HG03354 (cell line): Measurements from ENCODE around the gene ATP13A2.

Experiments
- ATAC-seq: cut with Tn5 transposase; IDR thresholded peaks from one replicate; pipeline ENCODE4 v1.9.1; 2021; ENCODE audit warnings: mild to moderate bottlenecking; ENCODE audit not compliant: unreplicated experiment, poor library complexity, severe bottlenecking

The ATP13A2 gene

DNA sequence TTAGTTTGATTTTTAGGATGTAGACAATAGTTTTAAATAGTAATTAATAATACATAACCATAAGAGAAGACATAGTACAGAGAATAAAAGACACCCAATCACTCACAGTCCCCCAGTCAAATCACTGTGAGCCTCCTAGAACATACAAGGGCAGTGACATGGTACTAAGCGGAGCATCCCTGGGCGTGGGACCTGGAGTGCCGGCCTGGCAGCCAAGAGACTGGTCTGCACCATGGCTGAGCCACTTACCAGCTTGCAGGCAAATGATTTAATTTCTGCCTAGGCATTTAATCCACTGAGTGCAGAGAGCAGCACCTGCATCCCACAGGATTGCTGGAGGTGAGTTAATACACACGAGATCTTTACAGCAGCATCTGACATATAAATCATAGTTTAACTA lies 21.8 kb upstream of the ATP13A2 start:
- no peak for ATAC-seq

DNA sequence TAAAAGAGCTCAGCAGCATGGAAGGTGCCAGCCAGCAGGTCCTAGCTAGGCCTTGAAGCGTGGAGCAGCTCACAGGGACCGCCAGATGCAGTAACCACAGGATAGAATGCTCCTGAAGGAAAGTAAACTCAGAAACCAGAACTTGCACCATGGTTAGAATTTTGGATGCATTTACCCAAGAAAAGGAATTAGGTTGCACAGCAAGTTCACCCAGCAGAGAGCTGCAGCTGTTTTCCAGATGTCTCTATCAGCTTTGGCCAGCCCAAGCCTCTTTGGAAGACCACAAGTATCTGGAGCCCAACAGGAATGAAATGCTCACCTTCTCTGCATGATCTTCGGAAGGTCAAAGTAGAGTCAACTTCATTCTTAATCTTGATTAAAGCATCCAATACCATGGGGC lies 21.0 kb upstream of the ATP13A2 start:
- ATAC-seq: no peak

DNA sequence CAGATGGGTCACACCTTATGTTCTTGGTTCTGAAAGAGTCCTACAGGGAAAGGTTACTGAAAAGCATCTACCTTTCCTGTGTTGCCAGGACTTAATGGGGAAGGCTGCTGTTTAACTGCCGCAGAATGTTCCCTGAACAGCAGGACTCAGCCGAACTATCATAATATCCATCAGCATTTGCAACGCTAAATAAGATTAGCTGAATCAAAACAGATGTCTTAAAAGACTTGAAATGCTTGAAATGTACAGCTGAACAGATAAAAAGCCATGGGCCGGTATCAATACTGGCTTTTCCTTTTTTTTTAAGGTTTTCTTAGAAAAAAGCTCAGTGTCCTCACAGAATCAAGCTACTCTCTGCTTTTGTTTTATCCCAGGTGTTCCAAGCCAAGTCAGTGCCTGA lies 19.7 kb upstream of the ATP13A2 start:
- no peak for ATAC-seq

DNA sequence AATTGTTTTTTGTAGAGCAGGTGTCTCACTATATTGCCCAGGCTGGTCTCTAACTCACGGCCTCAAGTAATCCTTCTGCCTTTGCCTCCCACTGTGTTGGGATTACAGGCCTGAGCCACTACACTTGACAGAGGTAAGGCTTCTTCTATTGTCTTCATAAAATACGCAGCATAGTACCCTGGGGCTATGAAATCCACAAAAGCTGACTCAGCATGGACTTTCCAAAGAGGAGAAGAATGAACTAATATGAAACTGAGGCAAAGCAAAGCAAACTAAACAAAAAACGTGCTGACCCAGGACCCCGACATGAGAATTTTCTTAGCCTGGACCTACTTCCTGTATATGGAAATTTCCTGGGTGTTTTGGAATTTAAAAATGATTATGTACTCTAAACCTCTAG lies 18.5 kb upstream of the ATP13A2 start:
- ATAC-seq: no peak

DNA sequence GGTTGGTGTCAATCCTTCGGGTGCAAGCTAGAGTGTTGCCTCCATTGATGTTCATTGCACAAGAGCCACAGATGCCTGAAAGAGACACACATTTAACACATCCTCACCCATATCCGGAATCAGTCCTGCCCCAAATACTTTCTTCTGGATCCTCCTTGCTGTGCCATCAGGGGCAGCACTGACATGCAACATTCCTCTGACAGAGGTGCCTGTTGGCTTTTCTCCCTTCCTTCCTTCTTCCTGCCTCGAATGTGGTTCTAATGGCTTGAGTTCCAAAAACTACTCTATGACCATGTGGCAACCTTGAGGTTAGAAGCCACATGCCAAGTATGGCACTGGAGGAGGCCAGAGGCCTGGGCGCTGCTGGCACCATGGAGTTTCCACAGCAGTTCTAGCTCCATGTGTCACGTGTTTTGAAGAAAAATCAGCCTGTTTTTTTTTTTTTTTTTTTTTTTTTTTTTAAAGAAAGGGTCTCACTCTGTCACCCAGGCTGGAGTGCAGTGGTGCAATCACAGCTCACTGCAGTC lies 17.0 kb upstream of the ATP13A2 start:
- no peak for ATAC-seq

DNA sequence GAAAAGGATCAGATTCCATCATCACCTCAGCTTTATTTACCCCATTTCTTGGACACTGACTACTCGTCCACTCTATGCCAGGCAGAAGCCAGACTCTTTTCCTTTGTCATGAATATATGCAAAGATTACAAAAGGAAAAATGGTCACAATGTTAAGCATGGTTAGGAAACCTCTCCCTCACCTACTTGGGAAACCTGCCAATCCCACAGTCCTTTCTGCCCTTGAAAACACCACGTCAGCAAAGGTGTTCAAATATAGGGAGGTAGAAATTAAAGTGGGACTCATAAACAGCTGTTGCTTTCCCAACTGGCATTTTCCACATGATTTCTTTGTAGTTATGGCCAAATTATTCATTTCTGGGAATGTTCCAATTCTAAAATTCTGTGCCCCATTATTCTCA lies 16.2 kb upstream of the ATP13A2 start:
- ATAC-seq: no peak

DNA sequence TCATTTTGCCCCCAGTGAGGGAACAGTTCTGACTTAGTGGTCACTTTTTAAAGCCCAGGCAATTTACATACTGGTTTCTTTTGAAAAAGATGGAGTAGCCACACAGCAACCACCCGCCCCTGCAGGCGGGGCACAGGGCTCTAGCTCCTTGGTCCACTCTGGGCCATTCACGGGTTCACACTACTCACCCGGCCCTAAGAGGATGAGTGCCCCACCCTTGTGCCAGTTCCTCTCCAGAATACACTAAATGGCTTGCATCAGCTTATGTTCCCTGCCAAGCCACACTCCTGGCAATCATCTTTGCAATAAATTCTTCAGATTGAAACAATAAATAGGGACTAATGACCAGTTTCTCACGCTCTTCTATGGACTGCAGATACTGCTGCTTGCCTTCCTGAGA lies 15.7 kb upstream of the ATP13A2 start:
- ATAC-seq: no peak

DNA sequence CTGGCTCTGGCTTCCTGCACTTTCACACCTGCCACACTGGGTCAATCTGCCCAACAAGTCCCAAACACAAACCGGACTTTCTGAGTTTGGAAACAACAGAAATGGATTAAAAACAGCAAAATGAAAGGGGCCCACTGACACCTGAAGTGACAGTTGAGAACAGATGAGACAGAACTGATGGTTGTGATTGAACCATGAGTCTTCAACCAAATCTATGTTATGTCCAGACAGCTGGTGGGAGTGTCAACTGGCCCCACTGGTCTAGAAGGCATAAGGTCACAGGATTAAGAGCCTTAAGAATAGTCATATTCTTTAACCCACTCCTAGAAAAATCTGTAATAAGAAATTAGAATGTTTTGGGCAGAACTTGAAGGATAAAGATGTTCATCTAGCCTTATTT lies 13.0 kb upstream of the ATP13A2 start:
- ATAC-seq: no peak

DNA sequence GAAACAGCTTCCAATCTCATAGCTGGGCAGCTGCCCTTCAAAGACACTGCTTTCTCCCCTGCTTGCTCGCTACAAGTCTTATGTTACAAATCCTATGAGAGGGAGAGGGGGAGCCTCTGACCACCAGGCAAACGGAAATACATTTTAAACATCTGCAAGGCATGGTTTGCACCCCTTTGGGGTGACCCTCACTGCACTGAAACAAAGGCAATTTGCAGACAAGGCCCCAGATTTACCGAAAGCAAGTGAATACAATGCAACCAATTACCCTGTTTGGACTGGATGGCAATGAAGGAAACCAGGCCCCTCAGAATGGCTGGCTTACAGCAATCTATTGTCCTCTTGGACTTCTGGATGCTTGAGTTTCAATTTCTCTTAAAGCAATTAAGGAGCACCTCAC lies 11.8 kb upstream of the ATP13A2 start:
- no peak for ATAC-seq

DNA sequence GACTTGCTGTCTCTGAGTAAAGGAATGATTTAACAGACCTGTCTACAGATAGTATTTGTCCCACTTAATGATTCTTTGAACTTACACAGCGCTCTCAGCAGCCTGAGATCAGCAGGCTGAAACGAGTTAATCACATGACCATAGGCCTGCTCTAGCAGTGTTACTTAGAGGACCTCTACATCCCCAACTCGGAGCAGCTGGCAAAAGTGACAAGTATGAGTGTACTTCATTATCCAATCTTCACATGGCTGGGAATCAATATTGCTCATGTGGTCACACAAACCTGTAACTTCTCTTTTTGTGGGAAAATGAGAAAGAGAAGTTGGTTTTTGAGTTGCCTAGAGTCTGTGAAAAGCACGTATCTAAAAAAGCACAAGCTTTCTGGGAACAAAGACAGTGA lies 11.4 kb upstream of the ATP13A2 start:
- ATAC-seq: no peak

DNA sequence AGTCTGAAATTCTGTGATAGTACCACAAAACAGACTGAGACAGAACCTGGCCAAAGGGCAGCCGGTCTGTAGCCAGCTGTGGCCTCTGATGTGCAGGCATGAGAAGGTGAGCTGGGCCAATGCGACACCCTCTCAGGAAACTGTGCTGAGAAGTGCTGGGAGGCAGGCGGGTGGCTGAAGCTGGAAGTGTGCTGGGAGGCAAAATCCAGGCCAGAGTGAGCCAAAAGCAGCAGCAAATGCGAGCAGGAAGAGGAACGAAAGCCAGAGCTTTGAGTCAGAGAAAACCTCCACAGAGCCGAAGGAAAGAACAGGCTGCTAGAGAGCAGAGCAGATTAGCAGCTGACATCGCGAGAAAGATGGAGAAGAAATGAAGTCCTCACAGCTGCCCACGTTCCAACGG lies 10.2 kb upstream of the ATP13A2 start:
- no peak for ATAC-seq

DNA sequence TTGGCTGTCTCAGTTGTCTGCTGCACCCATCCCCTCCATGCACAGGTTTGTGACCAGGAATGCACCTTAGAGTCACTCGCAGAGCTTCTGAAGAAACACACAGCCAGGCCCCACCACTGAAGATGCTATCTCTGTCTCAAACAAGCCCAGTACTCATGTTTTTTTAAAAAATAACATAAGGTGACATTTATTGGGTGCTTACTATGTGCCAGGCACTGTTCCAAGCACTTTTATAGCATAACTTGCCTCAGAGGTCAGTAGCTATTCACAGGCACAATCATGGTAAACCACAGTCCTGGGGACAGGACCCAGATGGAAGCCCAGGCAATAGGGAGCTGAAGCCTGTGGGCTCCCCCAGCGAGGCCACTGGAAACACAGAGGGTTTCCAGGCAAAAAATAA lies 8.8 kb upstream of the ATP13A2 start:
- no peak for ATAC-seq

DNA sequence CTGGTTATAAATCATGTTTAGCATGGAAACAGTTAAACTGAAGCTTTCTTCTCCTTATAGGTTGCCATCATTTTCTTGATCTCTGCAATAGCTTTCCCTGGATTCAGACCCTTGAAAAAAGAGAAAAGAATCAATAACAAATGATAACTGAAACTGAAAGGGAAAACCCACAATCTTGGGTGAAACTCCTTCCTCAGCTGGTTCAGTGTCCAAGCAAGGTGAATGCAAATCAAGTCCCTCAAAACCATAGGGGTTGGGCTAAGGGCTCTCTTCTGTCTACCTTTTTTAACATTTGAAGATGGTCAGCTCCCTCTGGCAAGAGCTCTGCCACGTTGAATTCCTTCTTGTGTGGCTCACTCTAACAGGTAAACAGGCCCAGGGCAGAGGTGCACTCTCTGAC lies 7.1 kb upstream of the ATP13A2 start:
- ATAC-seq: no peak

DNA sequence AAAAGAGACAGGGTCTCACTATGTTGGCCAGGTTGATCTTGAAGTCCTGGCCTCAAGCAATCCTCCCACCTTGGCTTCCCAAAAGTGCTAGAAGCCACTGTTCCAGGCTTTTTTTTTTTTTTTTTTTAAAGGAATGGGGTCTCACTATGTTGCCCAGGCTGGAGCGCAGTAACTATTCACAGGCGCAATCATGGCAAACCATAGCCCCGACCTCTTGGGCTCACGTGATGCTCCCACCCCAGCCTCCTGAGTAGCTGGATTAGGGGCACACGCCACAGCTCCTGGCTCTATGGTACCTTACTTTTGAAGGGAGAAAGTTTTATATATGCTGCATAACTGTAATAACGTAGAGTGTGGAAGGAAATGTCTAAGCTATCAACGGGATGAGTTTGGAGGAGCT lies 5.7 kb upstream of the ATP13A2 start:
- no peak for ATAC-seq

DNA sequence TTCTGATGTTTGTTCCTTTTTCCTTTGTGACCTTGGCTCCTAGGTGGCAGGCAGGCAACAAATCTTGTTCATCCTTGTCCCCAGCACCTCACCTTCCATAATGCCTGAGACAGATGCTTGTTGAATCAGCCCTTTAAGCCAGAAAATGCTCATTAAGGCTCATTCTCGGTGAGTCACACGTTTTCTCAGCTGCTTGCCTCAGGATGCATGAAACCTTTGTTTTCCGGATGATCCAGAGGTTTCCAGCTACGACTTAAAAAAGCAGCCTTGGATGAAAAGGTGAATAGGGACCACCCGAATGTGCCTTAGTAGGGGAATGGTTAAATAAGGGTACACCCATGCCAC lies 4.6 kb upstream of the ATP13A2 start:
- no peak for ATAC-seq

DNA sequence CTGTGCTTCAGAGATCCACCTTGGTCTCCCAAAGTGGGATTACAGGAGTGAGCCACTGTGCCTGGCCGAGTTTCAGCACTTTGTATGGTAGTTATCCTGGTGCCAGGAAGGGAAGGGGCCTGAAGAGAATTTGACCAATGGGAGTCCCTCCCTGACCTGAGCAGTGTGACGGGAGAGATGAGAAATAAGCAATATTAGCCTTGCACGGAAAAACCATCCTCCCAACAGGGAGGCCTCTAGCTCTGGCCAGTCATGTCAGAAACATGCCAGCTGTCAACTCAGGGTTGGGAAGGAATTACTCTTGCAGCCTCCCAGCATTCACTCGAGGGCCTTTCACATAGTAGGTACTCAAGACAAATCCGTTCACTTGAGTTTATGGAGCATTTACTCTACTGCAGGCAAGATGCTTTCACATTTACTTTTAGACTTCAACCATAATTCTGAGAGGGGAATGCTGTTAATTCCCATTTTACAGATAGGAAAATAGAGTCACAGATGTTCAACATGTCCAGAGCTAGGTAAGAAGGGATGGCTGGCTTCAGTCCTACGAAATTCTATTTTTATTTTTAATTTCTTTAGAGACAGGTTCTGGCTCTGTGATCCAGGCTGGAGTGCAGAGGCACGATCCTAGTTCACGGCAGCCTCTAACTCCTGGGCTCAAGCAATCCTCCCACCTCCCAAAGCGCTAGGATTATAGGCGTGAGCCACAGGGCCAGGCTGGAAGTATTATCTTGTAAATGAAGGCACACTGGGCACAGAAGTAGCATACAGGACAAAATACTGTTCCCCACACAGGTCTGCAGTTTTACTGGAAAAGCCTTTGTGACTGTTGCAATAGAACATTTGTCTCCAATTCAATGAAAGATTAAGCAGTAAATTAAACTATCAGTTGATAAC lies 3.2 kb upstream of the ATP13A2 start:
- ATAC-seq: no peak

DNA sequence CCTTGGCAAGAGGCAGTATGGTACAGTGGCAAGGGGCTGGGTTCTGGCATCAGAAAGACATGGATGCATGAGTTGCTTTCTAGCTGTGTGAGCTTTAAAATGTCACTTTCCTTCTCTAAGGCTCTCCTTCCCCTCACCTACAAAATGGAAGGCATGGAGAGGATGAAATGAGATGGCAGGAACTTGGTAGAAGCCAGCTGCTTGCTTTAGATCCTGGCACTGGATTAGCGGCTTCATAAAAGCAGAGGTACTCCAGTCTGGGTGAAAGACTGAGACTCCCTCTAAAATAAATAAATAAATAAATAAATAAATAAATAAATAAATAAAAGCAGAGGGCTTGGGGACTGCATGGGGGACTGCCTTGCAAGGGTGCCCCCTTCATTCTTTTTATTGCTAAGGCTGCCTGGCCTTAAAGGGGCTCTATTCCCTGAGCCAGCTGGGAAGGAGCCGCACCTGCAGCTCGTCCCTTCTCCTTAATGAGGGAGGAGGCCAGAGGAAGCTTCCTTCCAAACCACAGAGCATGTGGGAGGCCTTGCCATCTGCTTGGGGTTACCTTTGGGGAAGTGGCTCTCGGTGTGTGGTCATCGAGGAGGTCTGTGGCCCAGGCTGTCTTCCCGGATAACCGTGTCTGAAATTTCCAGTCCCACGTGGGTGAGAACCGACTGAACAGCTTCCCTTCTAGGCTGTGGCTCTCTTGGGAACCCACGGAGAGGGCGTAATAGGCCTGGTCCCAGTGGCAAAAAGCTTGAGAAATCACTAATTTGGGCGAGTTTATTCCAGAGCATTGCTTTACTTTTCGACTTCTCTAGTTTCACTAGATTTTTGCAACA lies 2.0 kb upstream of the ATP13A2 start:
- ATAC-seq: no peak

DNA sequence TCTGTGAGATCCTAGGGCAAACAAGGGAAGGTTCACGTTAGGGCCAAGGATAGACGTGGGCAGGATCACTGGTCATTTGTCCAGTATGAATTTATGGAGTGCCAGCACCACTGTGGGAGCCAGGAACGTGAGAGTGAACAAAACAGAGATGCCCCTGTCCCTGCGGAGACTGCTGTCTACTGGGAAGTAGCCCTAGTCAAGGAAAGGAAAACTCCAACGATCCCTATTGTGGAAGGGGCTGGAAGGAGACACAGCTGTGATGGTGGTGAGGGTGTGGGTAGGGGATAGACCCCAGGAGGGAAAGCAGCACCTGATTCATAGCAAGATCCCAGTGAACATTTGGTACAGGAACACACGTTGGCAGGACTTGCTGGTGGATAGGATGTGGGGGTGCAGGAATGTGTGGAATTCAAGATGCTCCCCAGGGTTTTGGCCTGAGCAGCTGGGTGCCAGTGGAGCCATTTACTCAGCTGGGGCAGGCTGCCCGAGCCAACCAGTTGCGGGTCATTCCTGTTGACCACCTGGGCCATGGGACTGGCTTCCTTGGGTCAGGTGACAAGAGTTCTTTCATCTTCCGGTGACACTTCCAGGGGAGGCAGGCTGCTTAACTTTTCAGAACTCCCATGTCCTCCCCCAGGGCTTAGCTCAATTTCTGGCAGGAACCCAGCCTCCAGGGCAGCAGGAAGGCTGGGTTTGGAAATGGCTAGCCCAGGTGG lies 1.2 kb upstream of the ATP13A2 start:
- ATAC-seq: no peak

DNA sequence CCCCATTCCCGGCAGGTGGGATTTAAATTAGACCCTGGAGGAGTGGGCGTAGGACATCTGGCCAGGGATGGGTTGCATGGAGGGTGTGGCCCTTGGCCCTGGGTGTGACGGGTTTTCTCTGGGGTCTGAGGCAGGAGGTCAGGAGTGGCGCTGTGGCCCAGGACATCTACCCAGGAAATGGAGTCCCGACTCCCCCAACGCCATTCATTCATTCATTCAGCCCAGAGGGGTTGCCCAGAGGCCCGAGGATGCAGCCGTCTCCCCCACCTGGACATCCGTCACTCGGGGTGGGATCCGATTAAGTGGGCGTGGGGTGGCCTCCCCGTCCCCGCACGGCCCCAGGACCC lies 663 bp downstream of the ATP13A2 start:
- no peak for ATAC-seq

DNA sequence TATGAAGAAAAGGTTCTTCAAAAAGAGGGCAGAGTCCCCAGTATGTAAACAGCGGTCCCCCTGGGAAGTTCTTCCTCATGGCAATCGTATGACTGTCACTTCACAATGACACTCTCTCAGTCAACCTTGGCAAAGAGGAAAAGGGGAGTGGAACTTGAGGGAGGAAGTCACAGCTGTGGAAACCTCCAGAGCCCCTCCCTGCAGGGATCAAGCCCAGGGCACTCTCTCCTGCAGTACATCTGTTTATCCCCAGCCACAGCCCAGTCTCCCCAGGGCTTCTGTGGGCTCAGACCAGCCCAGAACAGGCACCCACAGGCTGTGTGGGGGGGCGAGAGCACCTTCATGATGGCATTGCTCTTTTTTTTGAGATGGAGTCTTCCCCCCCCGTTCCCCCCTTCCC lies 2.0 kb downstream of the ATP13A2 start:
- no peak for ATAC-seq
